ENCODE measurements around the gene ACTR3C. TPM values are rescaled to one million over a fixed set of nuclear protein-coding genes. Genes with fewer than 3 reads are reported as not detected.

The ACTR3C gene
- total RNA-seq, 1 donor from 2014 or later: 20.1 TPM

- ATAC-seq (no peak), DNase-seq (no peak)
- peak overlapping the region; percentile 99 for H3K27ac ChIP-seq
- H3K27me3 ChIP-seq: no peaks in the 10 kb centered on the region
- TF ChIP-seq CTCF (IDR thresholded peaks at IDR 0.05): no peak
- no peaks in the 10 kb centered on the region for H3K9me3 ChIP-seq
- intact Hi-C loops (cut with DNase I): no loop called here
- H3K4me3 ChIP-seq: peak overlapping the region; percentile 85
- H3K4me1 ChIP-seq: peaks cover 31% of the 10 kb centered on the region
- H3K36me3 ChIP-seq: peaks cover 41% of the 10 kb centered on the region
Observed at GRCh38 chr7:150369748-150370501, 46.6 kb upstream of the ACTR3C start.

GRCh38 chr7:150368884-150369747 lies 45.8 kb upstream of the ACTR3C start:
- Histone ChIP-seq H3K27me3 (no peaks in the 10 kb centered on the region), H3K36me3 (peaks cover 37% of the 10 kb centered on the region), H3K4me1 (peaks cover 31% of the 10 kb centered on the region), H3K9me3 (no peaks in the 10 kb centered on the region), H3K27ac (peak overlapping the region; percentile 99), H3K4me3 (peak overlapping the region; percentile 85)
- intact Hi-C loops (cut with DNase I): no loop called here
- TF ChIP-seq CTCF (IDR thresholded peaks at IDR 0.05): no peak
- ATAC-seq (peak; percentile 71), DNase-seq (peak; percentile 84)

- Histone ChIP-seq H3K9me3 (no peaks in the 10 kb centered on the region), H3K27me3 (no peaks in the 10 kb centered on the region), H3K36me3 (peaks cover 29% of the 10 kb centered on the region), H3K27ac (peak within 1 kb of the TSS; percentile 99), H3K4me1 (peaks cover 24% of the 10 kb centered on the region), H3K4me3 (peak within 1 kb of the TSS; percentile 85)
- no peak for TF ChIP-seq CTCF (IDR thresholded peaks at IDR 0.05)
- peak; percentile 97 for DNase-seq
- intact Hi-C loops (cut with DNase I): no loop called here
- ATAC-seq: peak; percentile 91
Observed at GRCh38 chr7:150368096-150368883, 44.9 kb upstream of the ACTR3C start, which contains the start of gene REPIN1. REPIN1 (plus strand) TSS chr7:150368822; CDS start chr7:150369712, 890 bp downstream.

GRCh38 chr7:150367677-150368095 lies 44.3 kb upstream of the ACTR3C start:
- TF ChIP-seq CTCF (IDR thresholded peaks at IDR 0.05): no peak
- Histone ChIP-seq H3K4me1 (peaks cover 21% of the 10 kb centered on the region), H3K4me3 (peak overlapping the region; percentile 85), H3K27me3 (no peaks in the 10 kb centered on the region), H3K9me3 (no peaks in the 10 kb centered on the region), H3K27ac (peak overlapping the region; percentile 99), H3K36me3 (peaks cover 23% of the 10 kb centered on the region)
- intact Hi-C loops (cut with DNase I): no loop called here
- ATAC-seq: peak; percentile 66
- no peak for DNase-seq

- intact Hi-C loops (cut with DNase I): no loop called here
- peaks cover 18% of the 10 kb centered on the region for H3K4me1 ChIP-seq
- ATAC-seq (no peak), DNase-seq (peak; percentile 28)
- H3K27ac ChIP-seq: peak overlapping the region; percentile 59
- H3K9me3 ChIP-seq: no peaks in the 10 kb centered on the region
- peaks cover 6% of the 10 kb centered on the region for H3K36me3 ChIP-seq
- H3K4me3 ChIP-seq: no peak overlapping the region
- H3K27me3 ChIP-seq: no peaks in the 10 kb centered on the region
- TF ChIP-seq CTCF (IDR thresholded peaks at IDR 0.05): no peak
Observed at GRCh38 chr7:150365673-150366398, 42.5 kb upstream of the ACTR3C start.
